Measurements from ENCODE around the gene OSBPL9.

DNA sequence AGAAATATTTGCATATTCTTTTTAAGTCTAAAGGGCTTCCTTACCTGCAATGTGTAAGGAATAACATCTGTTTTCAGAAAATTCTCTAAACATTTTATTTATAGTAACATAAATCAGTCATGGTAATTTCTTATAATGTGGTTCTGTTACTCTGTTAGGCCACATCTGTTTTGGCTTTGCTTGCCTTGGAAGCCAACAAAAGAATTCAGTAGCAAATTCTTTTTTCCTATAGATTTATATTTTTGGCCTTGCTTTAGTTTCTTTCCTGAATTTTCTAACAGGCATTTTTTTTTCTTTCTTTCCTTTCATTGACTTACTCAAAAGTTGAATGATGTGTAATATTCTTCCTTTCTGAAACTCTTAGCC is 72.2 kb downstream of the OSBPL9 start:
- TF ChIP-seq, protein P1, sequence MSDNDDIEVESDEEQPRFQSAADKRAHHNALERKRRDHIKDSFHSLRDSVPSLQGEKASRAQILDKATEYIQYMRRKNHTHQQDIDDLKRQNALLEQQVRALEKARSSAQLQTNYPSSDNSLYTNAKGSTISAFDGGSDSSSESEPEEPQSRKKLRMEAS (IDR thresholded peaks at IDR 0.05) = no peak
- TF ChIP-seq, protein P2, sequence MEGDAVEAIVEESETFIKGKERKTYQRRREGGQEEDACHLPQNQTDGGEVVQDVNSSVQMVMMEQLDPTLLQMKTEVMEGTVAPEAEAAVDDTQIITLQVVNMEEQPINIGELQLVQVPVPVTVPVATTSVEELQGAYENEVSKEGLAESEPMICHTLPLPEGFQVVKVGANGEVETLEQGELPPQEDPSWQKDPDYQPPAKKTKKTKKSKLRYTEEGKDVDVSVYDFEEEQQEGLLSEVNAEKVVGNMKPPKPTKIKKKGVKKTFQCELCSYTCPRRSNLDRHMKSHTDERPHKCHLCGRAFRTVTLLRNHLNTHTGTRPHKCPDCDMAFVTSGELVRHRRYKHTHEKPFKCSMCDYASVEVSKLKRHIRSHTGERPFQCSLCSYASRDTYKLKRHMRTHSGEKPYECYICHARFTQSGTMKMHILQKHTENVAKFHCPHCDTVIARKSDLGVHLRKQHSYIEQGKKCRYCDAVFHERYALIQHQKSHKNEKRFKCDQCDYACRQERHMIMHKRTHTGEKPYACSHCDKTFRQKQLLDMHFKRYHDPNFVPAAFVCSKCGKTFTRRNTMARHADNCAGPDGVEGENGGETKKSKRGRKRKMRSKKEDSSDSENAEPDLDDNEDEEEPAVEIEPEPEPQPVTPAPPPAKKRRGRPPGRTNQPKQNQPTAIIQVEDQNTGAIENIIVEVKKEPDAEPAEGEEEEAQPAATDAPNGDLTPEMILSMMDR (IDR thresholded peaks at IDR 0.05 in 2 of 3, conservative IDR thresholded peaks at IDR 0.05 in 1 of 3; ENCODE audit: borderline replicate concordance in 1 of 3, insufficient read depth in 1 of 3, low read depth in 2 of 3, low read length in 2 of 3) = no peak
- TF ChIP-seq SIN3A (IDR thresholded peaks at IDR 0.05; ENCODE audit: low read depth) = no peak
- TF ChIP-seq EZH2phosphoT487 (IDR thresholded peaks at IDR 0.05; ENCODE audit: borderline replicate concordance) = no peak
- TF ChIP-seq POLR2A (IDR thresholded peaks at IDR 0.05; ENCODE audit: borderline replicate concordance, extremely low read depth, insufficient read depth, insufficient read length) = no peak
